ENCODE measurements around the gene HAPLN3. TPM values are rescaled to one million over a fixed set of nuclear protein-coding genes. Genes with fewer than 3 reads are reported as not detected.

Gene HAPLN3
- polyA plus RNA-seq, 1 donor (not counting 4 experiments of a cell fraction or from before 2014, with no cell fraction given): 1.4 TPM

DNA sequence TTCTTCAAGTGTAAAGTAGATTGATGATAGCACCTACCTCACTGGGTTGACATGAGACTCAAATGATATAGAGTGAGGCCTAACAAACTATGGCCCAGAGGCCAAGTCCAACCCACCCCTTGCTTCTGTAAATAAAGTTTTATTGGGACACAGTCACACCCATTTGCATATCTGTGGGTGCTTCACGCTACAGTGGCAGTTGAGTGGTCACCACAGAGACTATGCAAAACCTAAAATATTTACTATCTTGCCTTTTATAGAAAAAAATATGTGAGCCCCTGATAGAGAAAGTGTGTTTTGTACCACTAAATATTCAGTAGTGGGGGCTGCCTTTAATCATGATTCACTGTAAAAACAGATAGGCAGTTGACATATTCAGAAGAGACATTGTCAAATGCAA is 54.1 kb downstream of the HAPLN3 start:
- dilution Hi-C loops (cut with MboI; ENCODE audit: extremely low pct_ligation_motif_present, low sequenced_read_pairs): no loop called here
- TF ChIP-seq EZH2 (IDR thresholded peaks at IDR 0.05; ENCODE audit: low read length): no peak
- TF ChIP-seq, protein P1, sequence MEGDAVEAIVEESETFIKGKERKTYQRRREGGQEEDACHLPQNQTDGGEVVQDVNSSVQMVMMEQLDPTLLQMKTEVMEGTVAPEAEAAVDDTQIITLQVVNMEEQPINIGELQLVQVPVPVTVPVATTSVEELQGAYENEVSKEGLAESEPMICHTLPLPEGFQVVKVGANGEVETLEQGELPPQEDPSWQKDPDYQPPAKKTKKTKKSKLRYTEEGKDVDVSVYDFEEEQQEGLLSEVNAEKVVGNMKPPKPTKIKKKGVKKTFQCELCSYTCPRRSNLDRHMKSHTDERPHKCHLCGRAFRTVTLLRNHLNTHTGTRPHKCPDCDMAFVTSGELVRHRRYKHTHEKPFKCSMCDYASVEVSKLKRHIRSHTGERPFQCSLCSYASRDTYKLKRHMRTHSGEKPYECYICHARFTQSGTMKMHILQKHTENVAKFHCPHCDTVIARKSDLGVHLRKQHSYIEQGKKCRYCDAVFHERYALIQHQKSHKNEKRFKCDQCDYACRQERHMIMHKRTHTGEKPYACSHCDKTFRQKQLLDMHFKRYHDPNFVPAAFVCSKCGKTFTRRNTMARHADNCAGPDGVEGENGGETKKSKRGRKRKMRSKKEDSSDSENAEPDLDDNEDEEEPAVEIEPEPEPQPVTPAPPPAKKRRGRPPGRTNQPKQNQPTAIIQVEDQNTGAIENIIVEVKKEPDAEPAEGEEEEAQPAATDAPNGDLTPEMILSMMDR (optimal IDR thresholded peaks at IDR 0.05 in 1 of 3, IDR thresholded peaks at IDR 0.05 in 1 of 3, conservative IDR thresholded peaks at IDR 0.05 in 1 of 3; ENCODE audit: extremely low read depth in 1 of 3, insufficient read depth in 2 of 3, low read length in 3 of 3): no peak
- FAIRE-seq: no peak

GRCh38 chr15:88839961-88840360 is 55.4 kb downstream of the HAPLN3 start:
- no peak overlapping the region for H3K9ac ChIP-seq (ENCODE audit: control insufficient read depth, extremely low read depth, insufficient read depth, low read length)
- H3K4me3 ChIP-seq (ENCODE audit: control insufficient read depth in 2 of 3, extremely low read depth in 1 of 3, insufficient read depth in 2 of 3, low read depth in 1 of 3, low read length in 3 of 3): no peak overlapping the region
- H3K9me3 ChIP-seq (ENCODE audit: control insufficient read depth, low read depth, low read length): no peaks in the 10 kb centered on the region
- no peak overlapping the region for H3K27ac ChIP-seq (ENCODE audit: control insufficient read depth, insufficient read depth, low read length)
- no peaks in the 10 kb centered on the region for H3K4me1 ChIP-seq (ENCODE audit: control insufficient read depth, extremely low read depth, insufficient read depth, low read length)
- FAIRE-seq: no peak
- TF ChIP-seq, protein P1 (optimal IDR thresholded peaks at IDR 0.05 in 1 of 3, IDR thresholded peaks at IDR 0.05 in 1 of 3, conservative IDR thresholded peaks at IDR 0.05 in 1 of 3; ENCODE audit: extremely low read depth in 1 of 3, insufficient read depth in 2 of 3, low read length in 3 of 3): no peak
- TF ChIP-seq EZH2 (IDR thresholded peaks at IDR 0.05; ENCODE audit: low read length): no peak
- no peaks in the 10 kb centered on the region for H3K79me2 ChIP-seq (ENCODE audit: control insufficient read depth, insufficient read depth, low read length)
- no peaks in the 10 kb centered on the region for H3K27me3 ChIP-seq (ENCODE audit: control insufficient read depth, extremely low read depth, insufficient read depth, low read length)
- no peaks in the 10 kb centered on the region for H4K20me1 ChIP-seq (ENCODE audit: control insufficient read depth, extremely low read depth, insufficient read depth, low read length)
- dilution Hi-C loops (cut with MboI; ENCODE audit: extremely low pct_ligation_motif_present, low sequenced_read_pairs): no loop called here
- no peak overlapping the region for H2AFZ ChIP-seq (ENCODE audit: control insufficient read depth, low read length)
- no peak overlapping the region for H3K4me2 ChIP-seq (ENCODE audit: control insufficient read depth, extremely low read depth, insufficient read depth, low read depth, low read length)
- H3K9me1 ChIP-seq (ENCODE audit: control insufficient read depth, extremely low read depth, insufficient read depth, low read length): no peaks in the 10 kb centered on the region
- no peak for DNase-seq (ENCODE audit: low read depth, low spot score)
- H3K36me3 ChIP-seq (ENCODE audit: control insufficient read depth in 2 of 2, extremely low read depth in 1 of 2, insufficient read depth in 2 of 2, low read length in 2 of 2): no peaks in the 10 kb centered on the region

More for the DNA sequence above, 54.1 kb downstream of the HAPLN3 start:
- Histone ChIP-seq H3K4me3 (ENCODE audit: control insufficient read depth in 2 of 3, extremely low read depth in 1 of 3, insufficient read depth in 2 of 3, low read depth in 1 of 3, low read length in 3 of 3) (no peak overlapping the region), H4K20me1 (ENCODE audit: control insufficient read depth, extremely low read depth, insufficient read depth, low read length) (no peaks in the 10 kb centered on the region), H3K27me3 (ENCODE audit: control insufficient read depth, extremely low read depth, insufficient read depth, low read length) (no peaks in the 10 kb centered on the region), H3K4me1 (ENCODE audit: control insufficient read depth, extremely low read depth, insufficient read depth, low read length) (no peaks in the 10 kb centered on the region), H3K9ac (ENCODE audit: control insufficient read depth, extremely low read depth, insufficient read depth, low read length) (no peak overlapping the region), H3K79me2 (ENCODE audit: control insufficient read depth, insufficient read depth, low read length) (no peaks in the 10 kb centered on the region), H3K36me3 (ENCODE audit: control insufficient read depth in 2 of 2, extremely low read depth in 1 of 2, insufficient read depth in 2 of 2, low read length in 2 of 2) (no peaks in the 10 kb centered on the region), H3K9me1 (ENCODE audit: control insufficient read depth, extremely low read depth, insufficient read depth, low read length) (no peaks in the 10 kb centered on the region), H3K9me3 (ENCODE audit: control insufficient read depth, low read depth, low read length) (no peaks in the 10 kb centered on the region), H3K27ac (ENCODE audit: control insufficient read depth, insufficient read depth, low read length) (no peak overlapping the region), H2AFZ (ENCODE audit: control insufficient read depth, low read length) (no peak overlapping the region), H3K4me2 (ENCODE audit: control insufficient read depth, extremely low read depth, insufficient read depth, low read depth, low read length) (no peak overlapping the region)
- no peak for DNase-seq (ENCODE audit: low read depth, low spot score)
